HTR-8/SVneo (cell line): Measurements from ENCODE around the gene RPL36AL.

Experiments
- DNase-seq: peaks from one replicate; pipeline ENCODE4 v3.0.0; 2011; ENCODE audit warnings: low spot score, mixed read lengths; ENCODE audit not compliant: insufficient read length
- FAIRE-seq: peaks from 2 replicates; lab custom pipeline; 2011; peaks lifted over from hg19 to GRCh38; lab: Jason Lieb, UNC

The RPL36AL gene

DNA sequence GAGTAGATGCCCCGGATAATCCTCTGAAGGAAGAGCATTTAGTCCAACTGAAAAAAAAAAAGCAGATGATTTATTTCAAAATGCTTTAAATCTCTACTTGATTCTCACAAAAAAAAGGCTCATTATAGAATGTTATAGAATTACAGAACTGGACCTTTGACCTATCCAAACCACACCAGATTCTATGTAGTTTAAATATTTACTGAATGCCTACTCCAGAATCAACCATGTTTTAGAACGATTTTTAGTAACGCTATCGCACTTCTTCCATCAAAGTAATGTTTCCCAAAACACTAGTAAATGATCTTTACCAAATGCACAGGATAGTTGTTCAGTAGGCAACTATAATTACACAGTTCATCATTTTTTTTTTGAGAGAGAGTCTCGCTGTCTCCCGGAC, 36.8 kb downstream of the RPL36AL start:
- FAIRE-seq (no peak), DNase-seq (no peak)

DNA sequence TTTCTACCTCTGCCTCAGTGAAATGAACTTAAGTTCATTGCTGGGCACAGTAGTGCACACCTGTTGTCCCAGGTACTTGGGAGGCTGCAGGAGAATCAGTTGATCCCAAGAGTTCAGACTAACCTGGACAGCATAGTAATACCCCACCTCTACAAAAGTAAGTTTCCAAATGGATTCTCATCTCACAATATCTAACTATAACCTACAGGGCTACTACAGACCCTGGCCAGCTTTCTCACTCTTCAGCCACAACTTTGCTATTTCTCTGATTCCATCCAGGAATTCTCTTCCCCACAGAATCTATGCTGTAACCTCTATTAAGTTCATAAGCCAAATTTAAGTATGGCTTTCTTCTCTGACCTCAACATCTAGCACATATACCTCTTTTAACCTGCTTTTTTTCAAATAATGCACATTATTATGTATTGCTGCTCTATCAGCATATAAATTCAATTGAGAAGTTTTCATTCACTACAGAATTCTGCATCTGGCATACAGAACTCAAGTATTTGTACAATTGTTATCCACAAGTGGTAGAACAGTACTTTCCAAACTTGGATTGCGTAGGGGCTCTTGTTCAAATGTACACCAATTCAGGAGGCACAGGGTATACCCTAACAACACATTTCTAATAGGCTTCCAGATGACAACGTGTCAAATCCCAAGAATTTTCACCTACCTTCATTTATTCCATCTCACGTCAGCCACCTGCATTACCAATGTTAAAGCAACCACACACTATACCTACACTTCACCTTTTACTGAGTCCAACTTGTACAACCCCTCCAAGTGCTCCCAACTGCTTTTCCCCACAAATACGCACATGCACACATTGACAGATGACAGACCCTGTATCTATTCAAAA, 38.1 kb downstream of the RPL36AL start:
- DNase-seq: no peak
- FAIRE-seq: no peak

DNA sequence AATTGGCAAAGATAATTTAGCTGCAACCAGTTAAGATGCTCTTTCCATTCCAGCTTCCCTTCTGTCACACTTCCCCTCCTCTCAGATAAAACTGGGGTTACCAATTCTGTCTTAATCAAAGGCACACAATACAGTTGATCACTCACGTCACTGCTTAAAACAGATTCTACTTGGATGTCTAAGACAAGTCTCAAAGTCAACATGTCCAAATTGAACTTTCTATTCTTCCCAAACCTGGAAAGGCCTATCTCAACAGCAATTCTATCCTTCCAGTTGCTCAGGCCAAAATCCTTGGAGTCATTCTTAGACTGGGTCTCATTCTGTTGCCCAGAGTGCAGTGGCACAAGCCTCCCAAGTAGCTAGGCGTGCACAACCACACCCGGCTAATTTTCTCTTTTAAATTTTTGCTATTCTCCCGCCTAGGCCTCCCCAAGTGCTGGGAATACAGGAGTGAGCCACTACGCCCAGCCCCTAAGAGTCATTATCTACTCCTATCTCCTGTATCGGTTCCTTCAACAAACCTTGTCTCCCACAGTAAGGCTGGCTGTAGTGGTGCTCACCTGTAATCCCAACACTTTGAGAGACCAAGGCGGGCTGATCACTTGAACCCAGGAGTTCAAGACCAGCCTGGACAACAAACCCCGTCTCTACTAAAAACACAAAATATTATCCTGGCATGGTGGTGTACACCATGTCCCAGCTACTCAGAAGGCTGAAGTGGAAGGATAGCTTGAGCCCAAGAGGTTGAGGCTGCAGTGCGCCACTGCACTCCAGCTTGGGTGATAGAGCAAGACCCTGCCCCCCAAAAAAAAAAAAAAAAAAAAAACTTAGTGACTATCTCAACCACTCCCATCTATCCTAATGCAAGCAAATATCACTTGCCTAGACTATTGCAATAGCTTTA, 39.0 kb downstream of the RPL36AL start:
- DNase-seq (no peak), FAIRE-seq (no peak)

DNA sequence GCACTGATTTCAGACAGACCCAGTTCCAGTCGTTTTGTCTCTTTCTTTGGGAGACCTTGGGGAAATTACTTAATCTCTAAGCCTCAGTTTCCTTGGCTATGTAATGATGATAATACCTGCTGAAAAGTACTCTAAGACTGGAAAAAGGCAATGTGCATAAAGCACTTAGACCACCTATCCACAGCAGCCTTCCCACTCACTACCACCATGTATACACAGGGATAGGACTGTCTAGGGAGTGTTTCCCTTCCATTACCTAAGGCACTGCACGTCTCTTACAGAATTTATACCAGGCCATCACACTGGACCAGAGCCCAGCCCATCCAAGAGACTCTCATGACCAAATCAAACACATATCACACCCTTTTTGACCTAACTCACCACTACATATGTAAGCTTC, 40.6 kb downstream of the RPL36AL start:
- DNase-seq: no peak
- no peak for FAIRE-seq

DNA sequence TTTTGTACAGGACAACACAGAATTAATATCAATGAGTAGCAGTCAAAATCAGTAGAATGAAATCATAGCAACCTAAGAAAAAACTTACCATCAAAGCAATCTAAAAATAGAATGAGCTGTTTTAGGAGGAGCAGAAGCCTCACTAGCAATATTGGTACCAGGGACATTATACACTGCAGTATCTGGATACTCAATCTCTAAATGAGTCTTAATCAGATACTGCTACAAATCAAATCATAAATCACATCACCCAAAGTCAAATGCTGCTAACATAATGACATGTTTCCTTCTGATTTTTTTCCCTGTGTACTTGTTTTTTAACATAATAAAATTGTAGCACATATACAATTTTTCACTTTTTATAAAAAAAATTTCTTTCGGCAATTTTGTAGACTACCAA, 42.3 kb downstream of the RPL36AL start:
- no peak for FAIRE-seq

DNA sequence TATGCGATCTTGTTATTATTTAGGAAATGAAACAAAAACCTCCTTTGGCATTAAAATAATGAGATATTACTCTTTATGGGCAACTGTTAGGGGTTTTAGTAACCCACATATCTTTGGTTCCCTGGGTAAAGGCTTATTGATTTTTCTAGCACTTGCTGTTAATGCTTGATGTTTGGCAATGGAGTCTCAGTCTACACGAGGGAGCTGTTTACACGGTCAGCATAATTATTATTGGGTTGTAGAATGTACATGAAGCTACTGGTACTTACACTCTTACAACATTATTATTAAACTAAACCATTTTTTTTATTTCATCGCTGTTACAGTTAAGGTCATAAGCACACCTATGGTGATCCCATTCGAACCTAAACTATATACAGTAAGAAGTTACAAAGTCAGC, 46.4 kb downstream of the RPL36AL start:
- FAIRE-seq (no peak), DNase-seq (no peak)

More for the DNA sequence above, 42.3 kb downstream of the RPL36AL start:
- DNase-seq: no peak

DNA sequence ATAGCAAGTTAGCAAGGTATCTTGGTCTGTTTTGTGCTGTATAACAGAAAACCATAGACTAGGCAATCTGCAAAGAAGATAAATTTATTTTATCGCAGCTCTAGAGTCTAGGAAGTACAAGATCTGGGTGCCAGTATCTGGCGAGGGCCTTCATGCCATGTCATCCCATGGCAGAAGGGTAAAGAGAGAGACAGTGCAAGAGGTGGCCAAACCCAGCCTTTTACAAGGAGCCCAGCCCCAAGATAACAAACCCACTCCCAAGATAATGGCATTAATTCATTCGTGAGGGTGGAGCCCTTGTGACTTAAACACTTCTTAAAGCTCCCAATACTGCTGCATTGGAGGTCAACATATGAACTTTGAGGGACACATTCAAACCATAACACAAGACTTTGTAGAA, 51.1 kb downstream of the RPL36AL start:
- DNase-seq (no peak), FAIRE-seq (no peak)
